ENCODE results near the gene GOLGA3.

DNA sequence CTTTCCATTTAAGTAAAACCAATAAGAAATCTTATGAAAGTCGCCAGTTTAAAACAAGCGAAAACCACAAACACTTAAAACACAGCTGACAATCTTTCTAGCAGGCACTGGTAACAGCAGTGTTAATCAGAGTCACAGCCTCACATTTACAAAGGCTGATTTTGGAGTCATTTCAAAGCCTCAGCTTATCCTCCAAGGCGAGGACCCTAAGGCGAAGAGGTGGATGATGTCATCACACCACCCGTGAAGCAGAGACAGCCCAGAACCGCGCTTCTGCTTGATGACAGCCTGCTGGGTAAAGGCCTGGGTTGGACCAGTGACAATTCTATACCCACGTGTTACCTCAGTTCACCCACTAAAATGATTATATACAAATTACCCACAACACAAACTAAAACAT, 10.1 kb downstream of the GOLGA3 start:
- TF ChIP-seq, protein P1, sequence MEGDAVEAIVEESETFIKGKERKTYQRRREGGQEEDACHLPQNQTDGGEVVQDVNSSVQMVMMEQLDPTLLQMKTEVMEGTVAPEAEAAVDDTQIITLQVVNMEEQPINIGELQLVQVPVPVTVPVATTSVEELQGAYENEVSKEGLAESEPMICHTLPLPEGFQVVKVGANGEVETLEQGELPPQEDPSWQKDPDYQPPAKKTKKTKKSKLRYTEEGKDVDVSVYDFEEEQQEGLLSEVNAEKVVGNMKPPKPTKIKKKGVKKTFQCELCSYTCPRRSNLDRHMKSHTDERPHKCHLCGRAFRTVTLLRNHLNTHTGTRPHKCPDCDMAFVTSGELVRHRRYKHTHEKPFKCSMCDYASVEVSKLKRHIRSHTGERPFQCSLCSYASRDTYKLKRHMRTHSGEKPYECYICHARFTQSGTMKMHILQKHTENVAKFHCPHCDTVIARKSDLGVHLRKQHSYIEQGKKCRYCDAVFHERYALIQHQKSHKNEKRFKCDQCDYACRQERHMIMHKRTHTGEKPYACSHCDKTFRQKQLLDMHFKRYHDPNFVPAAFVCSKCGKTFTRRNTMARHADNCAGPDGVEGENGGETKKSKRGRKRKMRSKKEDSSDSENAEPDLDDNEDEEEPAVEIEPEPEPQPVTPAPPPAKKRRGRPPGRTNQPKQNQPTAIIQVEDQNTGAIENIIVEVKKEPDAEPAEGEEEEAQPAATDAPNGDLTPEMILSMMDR (conservative IDR thresholded peaks at IDR 0.05; ENCODE audit: low read length): no peak
- TF ChIP-seq EZH2phosphoT487 (IDR thresholded peaks at IDR 0.05; ENCODE audit: borderline replicate concordance): no peak

Data from Loucy (cell line).